ENCODE data around the gene CAMKMT. TPM values are rescaled to one million over a fixed set of nuclear protein-coding genes. Genes with fewer than 3 reads are reported as not detected.

The CAMKMT gene
- total RNA-seq, 1 experiment from 2014 or later: 12.5 TPM

- Histone ChIP-seq H3K4me3 (ENCODE audit: low read depth, low read length, poor library complexity, severe bottlenecking) (no peak overlapping the region), H3K27ac (ENCODE audit: low read depth, low read length, poor library complexity, severe bottlenecking) (no peak overlapping the region), H3K27me3 (replicated peaks; ENCODE audit: insufficient read depth, low read depth, low read length, poor library complexity) (peaks cover 64% of the 10 kb centered on the region), H3K36me3 (ENCODE audit: insufficient read depth, low read length, poor library complexity, severe bottlenecking) (no peaks in the 10 kb centered on the region), H3K9me3 (ENCODE audit: low read depth, low read length, poor library complexity, severe bottlenecking) (no peaks in the 10 kb centered on the region), H3K4me1 (ENCODE audit: insufficient read depth, low read length, poor library complexity, severe bottlenecking) (no peaks in the 10 kb centered on the region)
- intact Hi-C loops (cut with micrococcal nuclease; ENCODE audit: unreplicated experiment): no loop called here
- DNase-seq (ENCODE audit: low spot score): no peak
- no TSS peak for BruUV-seq (replicated peaks)
- CTCF ChIA-PET: no interaction called here
- no peak for TF ChIP-seq EZH2 (IDR thresholded peaks at IDR 0.05; ENCODE audit: borderline replicate concordance, low read depth, low read length, poor library complexity, severe bottlenecking)
- no peak for TF ChIP-seq CTCF (conservative IDR thresholded peaks at IDR 0.05; ENCODE audit: low read depth, low read length)
- POLR2A ChIA-PET (ENCODE audit: low non-redundant PET): no interaction called here
Observed at GRCh38 chr2:44813165-44813564, 451.4 kb downstream of the CAMKMT start.

GRCh38 chr2:44813658-44814057 lies 451.9 kb downstream of the CAMKMT start:
- Histone ChIP-seq H3K36me3 (ENCODE audit: insufficient read depth, low read length, poor library complexity, severe bottlenecking) (no peaks in the 10 kb centered on the region), H3K4me3 (ENCODE audit: low read depth, low read length, poor library complexity, severe bottlenecking) (no peak overlapping the region), H3K27me3 (replicated peaks; ENCODE audit: insufficient read depth, low read depth, low read length, poor library complexity) (peaks cover 59% of the 10 kb centered on the region), H3K9me3 (ENCODE audit: low read depth, low read length, poor library complexity, severe bottlenecking) (no peaks in the 10 kb centered on the region), H3K4me1 (ENCODE audit: insufficient read depth, low read length, poor library complexity, severe bottlenecking) (no peaks in the 10 kb centered on the region), H3K27ac (ENCODE audit: low read depth, low read length, poor library complexity, severe bottlenecking) (no peak overlapping the region)
- ChIA-PET POLR2A (ENCODE audit: low non-redundant PET) (no interaction called here), CTCF (no interaction called here)
- intact Hi-C loops (cut with micrococcal nuclease; ENCODE audit: unreplicated experiment): no loop called here
- TF ChIP-seq CTCF (conservative IDR thresholded peaks at IDR 0.05; ENCODE audit: low read depth, low read length) (no peak), EZH2 (IDR thresholded peaks at IDR 0.05; ENCODE audit: borderline replicate concordance, low read depth, low read length, poor library complexity, severe bottlenecking) (no peak)
- DNase-seq (ENCODE audit: low spot score): no peak
- BruUV-seq (replicated peaks): no TSS peak

GRCh38 chr2:44817256-44817655 lies 455.5 kb downstream of the CAMKMT start:
- TF ChIP-seq EZH2 (IDR thresholded peaks at IDR 0.05; ENCODE audit: borderline replicate concordance, low read depth, low read length, poor library complexity, severe bottlenecking): no peak
- TF ChIP-seq CTCF (conservative IDR thresholded peaks at IDR 0.05; ENCODE audit: low read depth, low read length): no peak
- BruUV-seq (replicated peaks): no TSS peak
- intact Hi-C loops (cut with micrococcal nuclease; ENCODE audit: unreplicated experiment): no loop called here

More at GRCh38 chr2:44817256-44817655, 455.5 kb downstream of the CAMKMT start:
- Histone ChIP-seq H3K4me3 (ENCODE audit: low read depth, low read length, poor library complexity, severe bottlenecking) (no peak overlapping the region), H3K4me1 (ENCODE audit: insufficient read depth, low read length, poor library complexity, severe bottlenecking) (no peaks in the 10 kb centered on the region), H3K9me3 (ENCODE audit: low read depth, low read length, poor library complexity, severe bottlenecking) (no peaks in the 10 kb centered on the region), H3K36me3 (ENCODE audit: insufficient read depth, low read length, poor library complexity, severe bottlenecking) (no peaks in the 10 kb centered on the region), H3K27ac (ENCODE audit: low read depth, low read length, poor library complexity, severe bottlenecking) (no peak overlapping the region), H3K27me3 (replicated peaks; ENCODE audit: insufficient read depth, low read depth, low read length, poor library complexity) (peaks cover 27% of the 10 kb centered on the region)
- ChIA-PET CTCF (no interaction called here), POLR2A (ENCODE audit: low non-redundant PET) (no interaction called here)
- DNase-seq (ENCODE audit: low spot score): no peak
